ENCODE measurements around the gene SH3RF3.

DNA sequence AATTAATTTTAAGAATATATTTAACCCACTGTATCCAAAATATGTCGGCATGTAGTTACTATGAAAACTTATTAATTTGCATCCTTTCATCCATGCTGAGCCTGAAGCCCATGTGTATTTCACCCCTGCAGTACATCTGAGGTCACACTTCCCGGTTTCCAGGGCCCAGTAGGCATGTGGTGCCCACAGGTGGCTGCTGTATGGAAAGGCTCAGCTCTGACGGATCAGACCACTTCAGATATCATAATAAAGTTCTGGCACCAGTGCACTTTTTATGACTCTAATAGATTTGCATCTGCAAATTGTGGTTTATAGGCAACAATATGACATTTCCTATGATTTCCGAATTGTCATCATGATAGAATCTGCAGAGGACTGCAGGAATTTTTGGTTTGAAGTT is 22.5 kb downstream of the SH3RF3 start:
- TF ChIP-seq TBL1XR1 (IDR thresholded peaks at IDR 0.05; ENCODE audit: low read depth, low read length) (no peak), CTCF (IDR thresholded peaks at IDR 0.05 in 2 of 3, conservative IDR thresholded peaks at IDR 0.05 in 1 of 3; ENCODE audit: control insufficient read depth in 2 of 3, extremely low read depth in 1 of 3, insufficient read depth in 1 of 3, low read depth in 3 of 3, low read length in 3 of 3) (no peak), ESRRA (IDR thresholded peaks at IDR 0.05; ENCODE audit: low read length) (no peak), POLR2A (IDR thresholded peaks at IDR 0.05; ENCODE audit: low read depth, low read length) (no peak), CHD4 (IDR thresholded peaks at IDR 0.05) (no peak), REST (IDR thresholded peaks at IDR 0.05; ENCODE audit: low read depth, low read length) (no peak)
- TF ChIP-seq, protein P1, sequence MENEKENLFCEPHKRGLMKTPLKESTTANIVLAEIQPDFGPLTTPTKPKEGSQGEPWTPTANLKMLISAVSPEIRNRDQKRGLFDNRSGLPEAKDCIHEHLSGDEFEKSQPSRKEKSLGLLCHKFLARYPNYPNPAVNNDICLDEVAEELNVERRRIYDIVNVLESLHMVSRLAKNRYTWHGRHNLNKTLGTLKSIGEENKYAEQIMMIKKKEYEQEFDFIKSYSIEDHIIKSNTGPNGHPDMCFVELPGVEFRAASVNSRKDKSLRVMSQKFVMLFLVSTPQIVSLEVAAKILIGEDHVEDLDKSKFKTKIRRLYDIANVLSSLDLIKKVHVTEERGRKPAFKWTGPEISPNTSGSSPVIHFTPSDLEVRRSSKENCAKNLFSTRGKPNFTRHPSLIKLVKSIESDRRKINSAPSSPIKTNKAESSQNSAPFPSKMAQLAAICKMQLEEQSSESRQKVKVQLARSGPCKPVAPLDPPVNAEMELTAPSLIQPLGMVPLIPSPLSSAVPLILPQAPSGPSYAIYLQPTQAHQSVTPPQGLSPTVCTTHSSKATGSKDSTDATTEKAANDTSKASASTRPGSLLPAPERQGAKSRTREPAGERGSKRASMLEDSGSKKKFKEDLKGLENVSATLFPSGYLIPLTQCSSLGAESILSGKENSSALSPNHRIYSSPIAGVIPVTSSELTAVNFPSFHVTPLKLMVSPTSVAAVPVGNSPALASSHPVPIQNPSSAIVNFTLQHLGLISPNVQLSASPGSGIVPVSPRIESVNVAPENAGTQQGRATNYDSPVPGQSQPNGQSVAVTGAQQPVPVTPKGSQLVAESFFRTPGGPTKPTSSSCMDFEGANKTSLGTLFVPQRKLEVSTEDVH (IDR thresholded peaks at IDR 0.05; ENCODE audit: low read depth, partially characterized antibody) = no peak

All from GM12878 (cell line).